Glomerular endothelial cell (primary cell): Measurements from ENCODE around the gene SLC25A3. TPM values are rescaled to one million over a fixed set of nuclear protein-coding genes. Genes with fewer than 3 reads are reported as not detected.
"Not testable (repeated sequence)": the region's sequence is repeated elsewhere in the genome, so short reads cannot be mapped to it uniquely, and the experiment has no call there.

Experiments used
- DNase-seq: peaks from one replicate; pipeline ENCODE4 v3.0.0-alpha.2; 2011; ENCODE audit warnings: low read depth, low spot score; ENCODE audit errors: extremely low read depth
- total RNA-seq: library from RNA; depleted of rRNA; stranded (reverse); fragments of >200 nt; gene quantifications from 2 replicates; pipeline ENCODE4 v1.2.3, GENCODE V29; 2015

The SLC25A3 gene
- total RNA-seq, 1 donor from 2014 or later, result 417 TPM

GRCh38 chr12:98594050-98594835, 757 bp downstream of the SLC25A3 start:
- no peak for DNase-seq

DNA sequence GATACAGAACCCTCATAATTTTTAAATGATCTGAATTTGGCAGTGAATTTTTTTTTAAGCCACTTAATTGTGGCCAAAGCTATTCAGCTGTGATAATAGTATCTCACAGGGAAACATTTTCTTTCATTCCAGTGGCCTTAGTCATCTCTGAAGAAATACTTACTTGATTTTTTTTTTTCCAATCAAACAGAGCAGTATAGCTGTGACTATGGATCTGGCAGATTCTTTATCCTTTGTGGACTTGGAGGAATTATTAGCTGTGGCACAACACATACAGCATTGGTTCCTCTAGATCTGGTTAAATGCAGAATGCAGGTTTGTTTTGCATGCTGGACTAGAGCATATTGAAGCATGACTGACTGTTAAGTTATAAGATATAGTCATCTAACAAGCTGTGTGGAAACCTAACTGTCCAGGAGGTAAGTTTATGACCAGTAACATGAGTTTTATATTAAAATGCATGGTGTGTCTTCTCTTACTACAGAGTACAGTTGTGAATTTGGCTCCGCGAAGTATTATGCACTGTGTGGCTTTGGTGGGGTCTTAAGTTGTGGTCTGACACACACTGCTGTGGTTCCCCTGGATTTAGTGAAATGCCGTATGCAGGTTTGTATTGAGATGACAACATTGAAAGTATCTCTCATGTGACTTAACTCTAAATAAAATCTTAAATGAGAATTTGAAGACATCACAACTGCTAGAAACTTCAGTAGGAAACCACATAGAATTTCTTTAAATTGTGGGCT, 1.9 kb downstream of the SLC25A3 start:
- DNase-seq, result no peak

DNA sequence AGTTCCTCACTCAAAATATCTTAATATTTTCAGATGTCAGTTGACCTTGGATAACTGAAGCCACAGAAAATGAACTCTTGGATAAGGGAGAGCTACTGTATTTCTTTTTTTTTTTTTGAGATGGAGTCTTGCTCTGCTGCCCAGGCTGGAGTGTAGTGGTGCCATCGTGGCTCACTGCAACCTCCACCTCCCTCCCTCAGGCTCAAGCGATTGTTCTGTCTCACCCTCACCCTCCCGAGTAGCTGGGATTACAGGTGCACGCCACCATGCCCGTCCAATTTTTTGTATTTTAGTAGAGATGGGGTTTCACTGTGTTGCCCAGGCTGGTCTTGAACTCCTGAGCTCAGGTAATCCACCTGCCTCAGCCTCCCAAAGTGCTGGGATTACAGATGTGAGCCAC, 3.8 kb downstream of the SLC25A3 start:
- not testable (repeated sequence) for DNase-seq

GRCh38 chr12:98601924-98602323, 8.4 kb downstream of the SLC25A3 start:
- no peak for DNase-seq

DNA sequence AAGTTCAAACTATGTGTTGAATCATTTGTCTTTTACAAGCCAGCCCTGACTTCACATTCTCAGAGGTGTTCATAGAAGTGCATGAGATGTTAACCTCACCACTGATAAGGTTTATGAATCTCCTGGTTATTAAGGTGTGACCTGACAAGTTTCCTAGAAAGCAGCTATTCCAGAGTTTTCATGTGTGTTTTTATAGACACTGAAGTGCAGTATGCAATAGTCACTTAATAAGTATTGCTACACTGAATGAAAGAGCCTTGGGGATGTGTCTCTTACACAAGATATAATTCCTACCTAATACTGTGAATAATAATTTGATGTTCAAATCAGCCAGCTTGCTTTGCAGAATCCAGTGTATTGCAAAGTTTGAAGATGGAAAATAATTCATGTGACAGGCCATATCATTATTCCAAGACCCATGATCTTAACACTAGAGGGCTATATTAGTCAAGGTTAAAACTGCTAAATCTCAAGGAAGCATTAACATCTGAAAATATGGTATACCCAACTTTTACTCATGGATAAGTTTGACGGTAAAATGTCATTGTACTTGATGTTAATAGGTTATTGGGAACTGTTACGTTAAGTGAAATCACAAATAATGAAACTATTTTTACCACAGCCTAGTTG, 13.0 kb downstream of the SLC25A3 start:
- no peak for DNase-seq

DNA sequence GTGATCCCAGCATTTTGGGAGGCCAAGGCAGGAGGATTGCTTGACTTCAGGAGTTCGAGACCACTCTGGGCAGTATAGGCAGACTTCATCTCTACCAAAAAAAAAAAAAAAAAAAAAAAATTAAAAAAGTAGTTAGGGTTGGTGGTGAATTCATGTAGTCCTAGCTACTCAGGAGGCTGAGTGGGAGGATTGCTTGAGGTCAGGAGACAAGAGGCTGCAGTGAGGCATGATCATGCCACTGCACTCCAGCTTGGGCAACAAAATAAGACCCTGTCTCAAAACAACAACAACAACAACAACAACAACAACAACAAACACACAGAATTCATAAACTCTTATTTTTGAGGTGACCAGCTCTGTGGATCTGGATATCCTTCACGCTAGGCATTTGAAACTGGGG, 17.1 kb downstream of the SLC25A3 start:
- no peak for DNase-seq

DNA sequence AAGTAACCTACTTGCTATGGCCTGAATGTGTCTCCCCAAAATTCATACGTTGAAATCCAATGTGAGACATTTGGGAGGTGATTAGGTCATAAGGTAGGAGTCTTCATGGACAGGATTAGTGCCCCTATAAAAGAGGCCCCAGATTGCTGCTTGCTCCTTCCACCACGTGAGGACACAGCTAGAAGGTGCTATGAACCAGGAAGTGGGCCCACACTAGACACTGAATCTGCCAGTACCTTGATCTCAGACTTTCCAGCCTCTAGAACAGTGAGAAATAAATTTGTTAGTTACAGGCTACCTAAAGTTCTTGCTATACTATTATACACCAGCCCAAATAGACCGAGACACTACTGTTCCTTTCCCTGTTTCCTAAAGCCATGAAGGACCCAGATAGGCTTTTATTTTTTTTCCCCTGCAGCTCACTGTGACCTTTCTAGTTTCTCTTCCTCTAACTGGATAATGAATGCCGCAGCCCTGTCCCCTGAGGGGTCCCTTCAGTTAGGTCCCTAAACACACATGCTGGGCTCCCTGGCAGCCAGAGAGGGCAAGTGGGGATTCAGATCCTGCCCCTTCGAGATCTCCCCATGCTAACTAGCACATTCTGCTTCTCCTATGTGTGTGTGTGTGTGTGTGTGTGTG, 19.3 kb downstream of the SLC25A3 start:
- no peak for DNase-seq

DNA sequence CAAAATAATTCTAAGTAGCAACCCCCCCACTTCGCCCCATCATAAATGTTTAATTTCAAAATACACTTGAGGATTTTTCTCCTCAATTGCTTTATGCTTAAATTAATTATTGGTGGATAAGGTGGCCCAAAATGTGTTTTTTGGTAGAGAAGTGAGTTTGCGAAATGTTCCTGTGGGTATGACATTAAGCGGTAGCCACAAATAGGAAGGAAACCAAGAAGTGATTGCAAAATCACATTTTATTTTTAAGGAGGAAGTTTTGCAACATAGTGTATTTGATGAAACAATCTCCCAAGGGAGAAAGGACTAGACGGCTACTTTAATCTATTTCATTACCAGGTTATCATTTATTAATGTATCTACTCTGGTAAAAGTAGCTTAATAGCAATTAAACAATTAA, 25.5 kb downstream of the SLC25A3 start:
- DNase-seq, result no peak

DNA sequence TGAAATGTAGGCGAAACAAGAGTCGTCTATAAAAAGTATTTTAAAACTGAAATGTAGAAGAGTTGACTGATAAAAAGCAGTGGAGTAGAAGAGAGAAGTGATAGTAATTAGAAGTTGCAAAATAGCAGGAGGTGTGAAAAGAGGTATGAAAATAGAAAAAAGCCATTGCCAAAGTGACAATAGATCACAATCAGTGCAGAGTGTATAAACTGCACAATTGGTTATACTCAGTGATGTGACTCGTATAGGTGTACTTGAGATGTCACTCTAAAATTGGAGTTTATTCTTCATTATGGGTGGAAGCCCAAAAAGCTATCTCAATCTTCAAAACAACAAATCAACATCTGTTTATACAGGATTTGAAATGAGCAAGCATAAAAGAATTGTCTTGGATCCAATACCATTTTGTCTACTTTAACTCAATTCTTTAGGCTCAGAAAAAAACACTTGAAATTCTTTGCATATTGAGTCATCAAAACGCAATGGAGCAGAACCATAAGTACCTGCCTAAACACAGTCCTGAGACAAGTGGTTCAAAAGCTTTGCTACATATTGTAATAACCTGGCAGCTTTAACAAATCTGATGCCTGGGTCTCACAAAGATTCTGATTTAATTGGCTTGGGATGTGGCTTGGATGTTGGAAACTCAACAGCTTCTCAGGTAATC, 42.3 kb downstream of the SLC25A3 start:
- peak; percentile 27 for DNase-seq

GRCh38 chr12:98637068-98637467, 43.6 kb downstream of the SLC25A3 start:
- DNase-seq, result no peak

GRCh38 chr12:98638009-98638408, 44.5 kb downstream of the SLC25A3 start:
- no peak for DNase-seq

DNA sequence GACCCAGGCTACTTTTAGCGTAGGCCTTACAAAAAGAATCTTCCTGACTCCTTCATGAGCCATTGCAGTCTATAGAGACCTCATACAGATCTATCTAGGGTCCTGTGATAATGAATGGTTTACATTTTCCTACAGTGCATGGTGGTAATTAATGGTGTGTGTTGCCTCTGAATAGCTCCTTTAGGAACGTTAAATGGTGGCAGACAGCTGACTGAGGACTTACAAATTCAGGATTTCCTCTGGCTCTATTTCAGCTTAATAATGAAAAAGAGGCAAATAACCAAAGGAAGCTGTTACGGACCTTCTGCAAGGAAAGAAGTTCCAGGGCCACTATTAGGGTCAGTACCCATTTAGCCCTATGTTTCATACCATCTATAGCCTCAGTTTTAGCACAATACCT, 46.0 kb downstream of the SLC25A3 start:
- DNase-seq, result no peak

DNA sequence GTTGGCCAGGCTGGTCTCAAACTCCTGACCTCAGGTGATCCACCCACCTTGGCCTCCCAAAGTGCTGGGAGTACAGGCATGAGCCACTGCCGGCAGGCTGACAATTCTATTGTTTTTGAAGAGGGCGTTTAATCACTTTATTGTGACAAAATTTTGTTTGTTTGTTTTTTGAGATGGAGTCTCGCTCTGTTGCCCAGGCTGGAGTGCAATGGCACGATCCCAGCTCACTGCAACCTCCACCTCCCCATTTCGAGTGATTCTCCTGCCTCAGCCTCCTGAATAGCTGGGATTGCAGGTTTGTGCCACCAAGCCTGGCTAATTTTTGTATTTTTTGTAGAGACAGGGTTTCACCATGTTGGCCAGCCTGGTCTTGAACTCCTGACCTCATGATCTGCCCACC, 49.3 kb downstream of the SLC25A3 start:
- DNase-seq, result not testable (repeated sequence)

- no peak for DNase-seq
Observed at GRCh38 chr12:98644433-98644711, 50.9 kb downstream of the SLC25A3 start.

DNA sequence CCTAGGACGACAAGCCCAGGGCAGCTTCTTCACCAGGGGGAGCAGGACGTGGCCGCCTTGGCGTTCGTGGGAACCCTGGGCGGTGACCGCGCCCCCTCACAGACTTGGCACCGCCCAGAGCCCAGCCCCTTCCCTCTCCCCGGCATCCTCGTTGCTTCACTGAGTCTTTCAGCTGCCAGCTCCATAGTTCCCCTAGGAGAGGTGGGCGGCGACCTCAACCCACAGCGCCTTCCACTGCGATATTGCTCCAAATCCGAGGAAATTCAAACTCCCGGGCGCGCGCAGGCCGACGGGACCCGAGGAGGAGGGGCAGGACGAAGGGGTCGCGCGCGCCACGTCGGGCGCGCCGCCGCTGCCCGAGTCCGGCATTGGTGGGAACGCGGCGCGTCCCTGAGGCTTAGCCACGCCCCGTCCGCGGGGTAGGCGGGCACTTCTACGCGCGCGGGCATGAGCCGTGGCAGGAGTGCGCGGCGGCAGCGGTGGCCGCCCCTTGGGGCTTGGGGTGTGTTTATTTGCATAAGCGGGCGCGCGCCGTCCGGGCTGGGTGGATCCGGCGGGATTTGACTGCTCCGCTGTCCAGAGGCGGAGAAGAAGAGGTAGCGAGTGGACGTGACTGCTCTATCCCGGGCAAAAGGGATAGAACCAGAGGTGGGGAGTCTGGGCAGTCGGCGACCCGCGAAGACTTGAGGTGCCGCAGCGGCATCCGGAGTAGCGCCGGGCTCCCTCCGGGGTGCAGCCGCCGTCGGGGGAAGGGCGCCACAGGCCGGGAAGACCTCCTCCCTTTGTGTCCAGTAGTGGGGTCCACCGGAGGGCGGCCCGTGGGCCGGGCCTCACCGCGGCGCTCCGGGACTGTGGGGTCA, 51.5 kb downstream of the SLC25A3 start, which contains the start of the genes APAF1 and IKBIP:
Gene APAF1, plus strand, starts transcription at position 579 of the 860 bp plus-strand sequence. CDS start 3,070 bp downstream, outside the sequence.
Gene IKBIP, minus strand, starts transcription at position 77 of the 860 bp plus-strand sequence. CDS start 87 bp downstream, outside the sequence.
- DNase-seq, result peak; percentile 56

GRCh38 chr12:98645572-98646067, 52.1 kb downstream of the SLC25A3 start:
- DNase-seq, result no peak

- peak; percentile 7 for DNase-seq
Observed at GRCh38 chr12:98646294-98647090, 53.0 kb downstream of the SLC25A3 start.

DNA sequence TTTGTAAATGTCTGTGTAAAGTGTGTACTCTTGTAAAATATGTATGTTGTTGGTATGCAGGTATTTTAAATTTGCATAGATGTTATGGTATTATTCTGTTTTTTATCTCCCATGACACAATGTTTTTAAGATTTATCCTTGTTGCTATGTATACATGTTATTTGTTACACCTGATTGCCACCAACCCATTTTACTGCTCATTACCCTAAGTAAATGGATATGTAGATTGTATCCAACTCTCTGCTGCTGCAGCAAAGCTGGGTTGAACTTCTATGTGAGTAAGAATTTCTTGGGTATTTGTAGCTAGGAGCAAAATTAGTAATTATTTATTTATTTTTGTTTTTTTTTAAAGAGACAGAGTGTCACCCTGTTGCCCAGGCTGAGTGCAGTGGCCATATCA, 57.8 kb downstream of the SLC25A3 start:
- no peak for DNase-seq
